ENCODE measurements around the gene C1orf198. TPM values are rescaled to one million over a fixed set of nuclear protein-coding genes. Genes with fewer than 3 reads are reported as not detected.

The C1orf198 gene
- total RNA-seq, 4 donors from 2014 or later: 87.8 to 142 (median 124) TPM

GRCh38 chr1:230875370-230875769, 7.0 kb upstream of the C1orf198 start:
- TF ChIP-seq CTCF (IDR thresholded peaks at IDR 0.05) (no peak), POLR2A (IDR thresholded peaks at IDR 0.05) (no peak)
- Histone ChIP-seq H3K4me1 (no peaks in the 10 kb centered on the region), H3K9me3 (no peaks in the 10 kb centered on the region), H3K27me3 (no peaks in the 10 kb centered on the region), H3K27ac (no peak overlapping the region), H3K36me3 (no peaks in the 10 kb centered on the region), H3K4me3 (replicated peaks in 1 of 3) (no peak overlapping the region)
- no peak for DNase-seq
- intact Hi-C loops (cut with DNase I): no loop called here
- whole genome bisulfite sequencing, 2 donors: 91 to 98% methylated on average over 8 of the region's 8 CpGs

- Histone ChIP-seq H3K36me3 (no peaks in the 10 kb centered on the region), H3K9me3 (no peaks in the 10 kb centered on the region), H3K4me1 (peaks cover 18 to 29% of the 10 kb centered on the region in 2 donors), H3K27ac (no peak overlapping the region), H3K4me3 (replicated peaks in 1 of 3) (no peak overlapping the region), H3K27me3 (no peaks in the 10 kb centered on the region)
- intact Hi-C loops (cut with DNase I): no loop called here
- TF ChIP-seq CTCF (IDR thresholded peaks at IDR 0.05) (no peak), POLR2A (IDR thresholded peaks at IDR 0.05) (no peak)
- DNase-seq: no peak
- 96 to 98% methylated on average over 4 of the region's 4 CpGs for WGBS, 2 donors
Measured at GRCh38 chr1:230870916-230871315, 2.6 kb upstream of the C1orf198 start.

- TF ChIP-seq CTCF (IDR thresholded peaks at IDR 0.05) (no peak), POLR2A (IDR thresholded peaks at IDR 0.05) (no peak)
- Histone ChIP-seq H3K36me3 (no peaks in the 10 kb centered on the region), H3K27ac (peak overlapping the region; percentile 66 to 94 (median 91)), H3K27me3 (no peaks in the 10 kb centered on the region), H3K4me3 (replicated peaks in 1 of 3) (peak overlapping the region in 1 of 3 donors; percentile 84), H3K9me3 (no peaks in the 10 kb centered on the region), H3K4me1 (peaks cover 31 to 37% of the 10 kb centered on the region in 2 donors)
- 67 to 79% methylated on average over 4 of the region's 4 CpGs for WGBS, 2 donors
- intact Hi-C loops (cut with DNase I): loop anchor here (5.0 kb wide), 1 partner anchor 62 kb away; no protein-coding TSS in a partner anchor
- no peak for DNase-seq
Measured at GRCh38 chr1:230869500-230869899, 1.2 kb upstream of the C1orf198 start.

- Histone ChIP-seq H3K4me3 (replicated peaks in 1 of 3) (peak overlapping the region in 2 of 3 donors; percentile 30 to 84), H3K27me3 (no peaks in the 10 kb centered on the region), H3K9me3 (no peaks in the 10 kb centered on the region), H3K36me3 (no peaks in the 10 kb centered on the region), H3K27ac (peak overlapping the region; percentile 66 to 94 (median 91)), H3K4me1 (peaks cover 38 to 43% of the 10 kb centered on the region in 2 donors)
- intact Hi-C loops (cut with DNase I): loop anchor here (5.0 kb wide), 1 partner anchor 62 kb away; no protein-coding TSS in a partner anchor
- WGBS, 2 donors: 5 to 7% methylated on average over 23 to 27 of the region's 40 CpGs
- DNase-seq: peak; percentile 84 to 87
- peak in 1 of 6 experiments; percentile 13 for TF ChIP-seq CTCF (IDR thresholded peaks at IDR 0.05)
- TF ChIP-seq POLR2A (IDR thresholded peaks at IDR 0.05): peak in 1 of 2 donors; percentile 63
Measured at GRCh38 chr1:230868736-230869385, 540 bp upstream of the C1orf198 start.

All from thyroid gland (tissue), 4 donors.